ENCODE results near the gene GNAS. TPM values are rescaled to one million over a fixed set of nuclear protein-coding genes. Genes with fewer than 3 reads are reported as not detected.
A peak's percentile ranks its signal among the peaks of the same experiment; 100 is the strongest.

Gene GNAS
- total RNA-seq, 1 donor from 2014 or later = 2,003 TPM

DNA sequence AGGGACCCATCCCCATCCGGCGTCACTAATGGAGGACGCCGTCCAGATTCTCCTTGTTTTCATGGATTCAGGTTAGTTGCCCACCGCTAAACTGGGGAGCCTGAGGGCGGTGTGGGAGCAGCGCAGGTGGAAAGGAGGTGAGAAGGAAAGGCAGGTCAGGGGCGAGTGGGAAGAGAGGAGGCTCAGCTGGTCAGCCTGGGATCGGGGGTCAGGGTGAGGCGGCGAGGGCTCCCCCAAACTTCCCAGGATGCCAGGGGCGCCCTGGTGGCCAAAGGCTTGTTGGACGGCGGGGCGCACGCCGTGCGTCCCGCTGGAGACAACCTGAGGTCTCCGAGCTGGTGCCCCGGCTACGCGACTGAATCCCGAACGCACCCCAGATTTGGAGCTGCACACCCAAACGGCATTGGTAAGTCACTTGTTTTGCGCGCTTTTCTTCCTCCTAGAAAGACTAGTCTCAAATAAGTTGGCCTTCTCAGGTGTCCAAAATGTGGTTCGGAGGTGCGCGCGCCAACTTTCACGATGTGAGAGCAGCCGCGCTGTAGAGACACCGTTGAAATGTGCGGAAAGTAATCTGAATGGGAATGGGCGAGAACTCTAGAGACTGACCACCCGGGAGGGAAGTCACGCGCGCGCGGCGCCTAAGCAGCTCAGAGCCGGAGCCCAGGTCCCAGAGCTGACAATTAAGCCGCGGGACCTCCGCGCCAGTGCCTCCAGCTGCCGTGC, 11.5 kb upstream of the GNAS start:
- Histone ChIP-seq H3K4me1 (ENCODE audit: insufficient read depth, low read length) (peaks cover 3% of the 10 kb centered on the region), H3K4me2 (ENCODE audit: low read length) (peak overlapping the region; percentile 80), H3K9ac (ENCODE audit: low read length) (no peak overlapping the region), H3K4me3 (ENCODE audit: insufficient read depth, low read depth, low read length) (no peak overlapping the region), H3K27me3 (ENCODE audit: insufficient read depth, low read length) (peaks cover 43% of the 10 kb centered on the region), H3K36me3 (ENCODE audit: insufficient read depth, low read length) (no peaks in the 10 kb centered on the region), H3K9me3 (ENCODE audit: insufficient read depth, low read depth, low read length) (no peaks in the 10 kb centered on the region), H3K27ac (ENCODE audit: low read depth, low read length) (no peak overlapping the region), H3K79me2 (ENCODE audit: insufficient read depth, low read length) (peaks cover 6% of the 10 kb centered on the region), H4K20me1 (ENCODE audit: insufficient read depth, low read length) (peaks cover 24% of the 10 kb centered on the region), H2AFZ (ENCODE audit: low read depth, low read length) (no peak overlapping the region)
- H3K27me3 Mint-ChIP-seq (ENCODE audit: low read depth, unreplicated experiment) = peaks cover 29% of the 10 kb centered on the region
- H3K4me3 Mint-ChIP-seq (ENCODE audit: unreplicated experiment) = peak overlapping the region; percentile 76
- peaks cover 2% of the 10 kb centered on the region for H3K9me3 Mint-ChIP-seq (ENCODE audit: unreplicated experiment)
- DNase-seq (ENCODE audit: low read depth) (no peak), FAIRE-seq (no peak)
- no peak overlapping the region for H3K27ac Mint-ChIP-seq (ENCODE audit: unreplicated experiment)
- H3K36me3 Mint-ChIP-seq (ENCODE audit: low read depth, unreplicated experiment) = peaks cover 13% of the 10 kb centered on the region
- TF ChIP-seq, protein P1, sequence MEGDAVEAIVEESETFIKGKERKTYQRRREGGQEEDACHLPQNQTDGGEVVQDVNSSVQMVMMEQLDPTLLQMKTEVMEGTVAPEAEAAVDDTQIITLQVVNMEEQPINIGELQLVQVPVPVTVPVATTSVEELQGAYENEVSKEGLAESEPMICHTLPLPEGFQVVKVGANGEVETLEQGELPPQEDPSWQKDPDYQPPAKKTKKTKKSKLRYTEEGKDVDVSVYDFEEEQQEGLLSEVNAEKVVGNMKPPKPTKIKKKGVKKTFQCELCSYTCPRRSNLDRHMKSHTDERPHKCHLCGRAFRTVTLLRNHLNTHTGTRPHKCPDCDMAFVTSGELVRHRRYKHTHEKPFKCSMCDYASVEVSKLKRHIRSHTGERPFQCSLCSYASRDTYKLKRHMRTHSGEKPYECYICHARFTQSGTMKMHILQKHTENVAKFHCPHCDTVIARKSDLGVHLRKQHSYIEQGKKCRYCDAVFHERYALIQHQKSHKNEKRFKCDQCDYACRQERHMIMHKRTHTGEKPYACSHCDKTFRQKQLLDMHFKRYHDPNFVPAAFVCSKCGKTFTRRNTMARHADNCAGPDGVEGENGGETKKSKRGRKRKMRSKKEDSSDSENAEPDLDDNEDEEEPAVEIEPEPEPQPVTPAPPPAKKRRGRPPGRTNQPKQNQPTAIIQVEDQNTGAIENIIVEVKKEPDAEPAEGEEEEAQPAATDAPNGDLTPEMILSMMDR (IDR thresholded peaks at IDR 0.05; ENCODE audit: insufficient read depth, low read depth, low read length) = no peak
- TF ChIP-seq EZH2 (IDR thresholded peaks at IDR 0.05; ENCODE audit: insufficient read depth, low read length) = peak; percentile 24
- peaks cover 12% of the 10 kb centered on the region for H3K4me1 Mint-ChIP-seq (ENCODE audit: low read depth, unreplicated experiment)

DNA sequence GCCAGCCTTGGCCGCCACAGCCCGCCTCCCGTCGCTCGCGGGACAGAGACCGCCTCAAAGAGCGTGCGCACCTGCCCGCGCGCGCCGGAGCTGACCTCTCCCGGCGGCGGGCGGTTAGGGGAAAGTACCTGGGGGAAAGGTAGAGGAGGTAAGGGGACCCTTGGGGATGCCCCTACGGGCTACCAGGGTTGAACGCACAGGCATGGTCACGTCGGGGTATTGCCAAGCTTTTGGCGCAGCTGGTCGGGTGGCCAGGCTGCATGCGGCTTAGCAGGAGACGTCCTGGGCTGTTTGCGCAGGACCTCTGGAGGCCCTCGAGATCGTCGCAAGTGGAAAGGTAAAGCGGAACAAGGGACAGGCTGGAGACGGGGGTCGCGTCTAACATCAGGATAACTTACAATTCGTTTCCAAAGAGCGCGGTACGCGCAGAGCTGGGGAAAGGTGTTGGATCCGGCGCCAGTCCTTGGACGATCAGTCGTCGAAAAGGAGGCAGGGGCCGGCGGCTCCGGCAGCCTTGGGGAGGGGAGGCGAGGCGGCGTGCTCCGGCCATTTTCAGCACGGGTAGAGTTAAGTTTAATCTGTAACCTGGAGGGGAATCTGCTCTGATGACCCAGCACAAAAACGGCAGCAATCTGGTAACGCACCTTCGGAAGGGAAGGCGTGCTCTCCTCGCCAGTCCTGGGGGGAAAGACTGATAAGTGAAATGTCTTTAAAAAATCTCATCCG, 10.8 kb upstream of the GNAS start:
- Histone ChIP-seq H3K36me3 (ENCODE audit: insufficient read depth, low read length) (no peaks in the 10 kb centered on the region), H3K79me2 (ENCODE audit: insufficient read depth, low read length) (peaks cover 13% of the 10 kb centered on the region), H3K4me2 (ENCODE audit: low read length) (no peak overlapping the region), H3K27ac (ENCODE audit: low read depth, low read length) (no peak overlapping the region), H3K27me3 (ENCODE audit: insufficient read depth, low read length) (peaks cover 43% of the 10 kb centered on the region), H4K20me1 (ENCODE audit: insufficient read depth, low read length) (peaks cover 24% of the 10 kb centered on the region), H3K9ac (ENCODE audit: low read length) (no peak overlapping the region), H3K4me1 (ENCODE audit: insufficient read depth, low read length) (peaks cover 3% of the 10 kb centered on the region), H2AFZ (ENCODE audit: low read depth, low read length) (no peak overlapping the region), H3K4me3 (ENCODE audit: insufficient read depth, low read depth, low read length) (no peak overlapping the region), H3K9me3 (ENCODE audit: insufficient read depth, low read depth, low read length) (no peaks in the 10 kb centered on the region)
- Mint-ChIP-seq H3K4me1 (ENCODE audit: low read depth, unreplicated experiment) (peaks cover 14% of the 10 kb centered on the region), H3K36me3 (ENCODE audit: low read depth, unreplicated experiment) (peaks cover 13% of the 10 kb centered on the region), H3K9me3 (ENCODE audit: unreplicated experiment) (peaks cover 2% of the 10 kb centered on the region), H3K27me3 (ENCODE audit: low read depth, unreplicated experiment) (peaks cover 30% of the 10 kb centered on the region), H3K27ac (ENCODE audit: unreplicated experiment) (no peak overlapping the region), H3K4me3 (ENCODE audit: unreplicated experiment) (peak overlapping the region; percentile 63)
- FAIRE-seq (no peak), DNase-seq (ENCODE audit: low read depth) (no peak)
- TF ChIP-seq, protein P1 (IDR thresholded peaks at IDR 0.05; ENCODE audit: insufficient read depth, low read depth, low read length) = no peak
- peak; percentile 47 for TF ChIP-seq EZH2 (IDR thresholded peaks at IDR 0.05; ENCODE audit: insufficient read depth, low read length)
